Measurements from ENCODE around the gene CCDC177. TPM values are rescaled to one million over a fixed set of nuclear protein-coding genes. Genes with fewer than 3 reads are reported as not detected.

Gene CCDC177
- total RNA-seq, 1 experiment from 2014 or later: 0.09 TPM

- DNase-seq (ENCODE audit: low spot score): no peak
- peak overlapping the region; percentile 49 for H3K4me3 ChIP-seq (ENCODE audit: low read depth, low read length, poor library complexity, severe bottlenecking)
- H3K27ac ChIP-seq (ENCODE audit: low read depth, low read length, poor library complexity, severe bottlenecking): peak overlapping the region; percentile 70
- CTCF ChIA-PET: no interaction called here
- H3K4me1 ChIP-seq (ENCODE audit: insufficient read depth, low read length, poor library complexity, severe bottlenecking): peaks cover 12% of the 10 kb centered on the region
- H3K9me3 ChIP-seq (ENCODE audit: low read depth, low read length, poor library complexity, severe bottlenecking): no peaks in the 10 kb centered on the region
- POLR2A ChIA-PET (ENCODE audit: low non-redundant PET): interaction anchor here (0.7 kb wide), 1 partner anchor 84 kb away, joined by 4 read pairs; no protein-coding TSS in a partner anchor
- TF ChIP-seq EZH2 (IDR thresholded peaks at IDR 0.05; ENCODE audit: borderline replicate concordance, low read depth, low read length, poor library complexity, severe bottlenecking) (no peak), CTCF (conservative IDR thresholded peaks at IDR 0.05; ENCODE audit: low read depth, low read length) (no peak)
- H3K27me3 ChIP-seq (replicated peaks; ENCODE audit: insufficient read depth, low read depth, low read length, poor library complexity): no peaks in the 10 kb centered on the region
- no peaks in the 10 kb centered on the region for H3K36me3 ChIP-seq (ENCODE audit: insufficient read depth, low read length, poor library complexity, severe bottlenecking)
- intact Hi-C loops (cut with micrococcal nuclease; ENCODE audit: unreplicated experiment): no loop called here
- no TSS peak for BruUV-seq (replicated peaks)
Observed at GRCh38 chr14:69610020-69610873, 35.6 kb upstream of the CCDC177 start.

DNA sequence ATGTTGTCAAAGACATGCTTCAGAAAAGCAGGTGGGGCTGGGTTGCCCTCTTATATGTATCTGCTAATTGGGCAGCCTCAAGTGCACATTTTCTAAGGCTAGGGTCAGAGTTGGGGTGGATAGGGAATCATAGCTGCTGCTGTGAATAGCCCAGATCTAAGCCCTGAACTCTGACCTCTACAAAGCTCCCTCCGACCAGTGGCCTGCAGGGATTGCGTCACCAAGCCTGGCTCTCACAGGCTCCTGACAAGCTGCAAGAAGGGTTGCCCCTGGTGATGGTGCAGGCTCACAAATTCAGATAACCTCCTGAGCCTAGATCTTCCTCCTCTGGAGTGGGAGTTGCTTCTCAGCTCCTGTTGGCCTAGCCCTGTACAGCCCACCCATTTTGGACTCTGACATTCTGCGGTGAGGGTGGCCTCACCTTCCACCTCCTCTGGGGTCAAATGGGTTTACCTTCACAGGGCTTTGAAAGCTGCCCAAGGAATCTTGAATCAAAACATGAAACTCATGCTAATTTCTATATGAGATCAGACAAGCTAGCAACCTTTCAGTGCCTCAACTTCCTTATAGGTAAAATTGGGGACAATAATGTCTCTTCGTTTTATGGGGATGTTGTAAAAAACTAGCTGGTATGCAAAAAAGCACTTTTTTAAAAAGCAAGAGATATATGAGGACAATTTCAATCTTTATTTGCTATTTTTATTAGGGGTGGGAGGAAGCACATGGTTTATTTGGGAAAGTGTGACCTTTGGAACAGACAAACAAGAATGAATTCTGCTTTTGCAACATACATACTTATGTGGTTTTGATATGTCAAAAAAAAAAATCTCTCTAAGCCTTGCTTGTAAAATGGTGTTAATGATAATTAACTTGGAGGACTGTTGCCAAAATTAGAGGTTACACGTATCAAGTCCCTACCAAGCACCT lies 31.9 kb upstream of the CCDC177 start:
- POLR2A ChIA-PET (ENCODE audit: low non-redundant PET): no interaction called here
- H3K4me1 ChIP-seq (ENCODE audit: insufficient read depth, low read length, poor library complexity, severe bottlenecking): peaks cover 7% of the 10 kb centered on the region
- BruUV-seq (replicated peaks): no TSS peak
- TF ChIP-seq CTCF (conservative IDR thresholded peaks at IDR 0.05; ENCODE audit: low read depth, low read length) (no peak), EZH2 (IDR thresholded peaks at IDR 0.05; ENCODE audit: borderline replicate concordance, low read depth, low read length, poor library complexity, severe bottlenecking) (no peak)
- no peaks in the 10 kb centered on the region for H3K27me3 ChIP-seq (replicated peaks; ENCODE audit: insufficient read depth, low read depth, low read length, poor library complexity)
- H3K4me3 ChIP-seq (ENCODE audit: low read depth, low read length, poor library complexity, severe bottlenecking): no peak overlapping the region
- H3K36me3 ChIP-seq (ENCODE audit: insufficient read depth, low read length, poor library complexity, severe bottlenecking): no peaks in the 10 kb centered on the region
- intact Hi-C loops (cut with micrococcal nuclease; ENCODE audit: unreplicated experiment): no loop called here
- CTCF ChIA-PET: no interaction called here
- no peak for DNase-seq (ENCODE audit: low spot score)
- no peaks in the 10 kb centered on the region for H3K9me3 ChIP-seq (ENCODE audit: low read depth, low read length, poor library complexity, severe bottlenecking)
- H3K27ac ChIP-seq (ENCODE audit: low read depth, low read length, poor library complexity, severe bottlenecking): no peak overlapping the region

- TF ChIP-seq CTCF (conservative IDR thresholded peaks at IDR 0.05; ENCODE audit: low read depth, low read length) (no peak), EZH2 (IDR thresholded peaks at IDR 0.05; ENCODE audit: borderline replicate concordance, low read depth, low read length, poor library complexity, severe bottlenecking) (no peak)
- no TSS peak for BruUV-seq (replicated peaks)
- no peak for DNase-seq (ENCODE audit: low spot score)
- no peak overlapping the region for H3K27ac ChIP-seq (ENCODE audit: low read depth, low read length, poor library complexity, severe bottlenecking)
- H3K9me3 ChIP-seq (ENCODE audit: low read depth, low read length, poor library complexity, severe bottlenecking): no peaks in the 10 kb centered on the region
- H3K36me3 ChIP-seq (ENCODE audit: insufficient read depth, low read length, poor library complexity, severe bottlenecking): no peaks in the 10 kb centered on the region
- H3K27me3 ChIP-seq (replicated peaks; ENCODE audit: insufficient read depth, low read depth, low read length, poor library complexity): no peaks in the 10 kb centered on the region
- POLR2A ChIA-PET (ENCODE audit: low non-redundant PET): interaction anchor here (0.6 kb wide), 1 partner anchor 164 kb away, joined by 3 read pairs; no protein-coding TSS in a partner anchor
- H3K4me1 ChIP-seq (ENCODE audit: insufficient read depth, low read length, poor library complexity, severe bottlenecking): peaks cover 4% of the 10 kb centered on the region
- CTCF ChIA-PET: no interaction called here
- intact Hi-C loops (cut with micrococcal nuclease; ENCODE audit: unreplicated experiment): no loop called here
- no peak overlapping the region for H3K4me3 ChIP-seq (ENCODE audit: low read depth, low read length, poor library complexity, severe bottlenecking)
Observed at GRCh38 chr14:69605738-69606137, 31.1 kb upstream of the CCDC177 start.
